GM23338 (cell line): ENCODE measurements around the gene MAPK7. TPM values are rescaled to one million over a fixed set of nuclear protein-coding genes. Genes with fewer than 3 reads are reported as not detected.

Experiments used
- ATAC-seq: fragments of 200-7000 bp; cut with Tn5 transposase; 3 replicates; pipeline ENCODE4 v1.9.1; 2020
- DNase-seq: peaks from one replicate; pipeline ENCODE4 v3.0.0-alpha.2; 2015; ENCODE audit warnings: low spot score
- H2AFZ ChIP-seq: fragments of 200-600 bp; sonication (generic); 2 replicates; pipeline ENCODE4 v1.8.0; 2016; ENCODE audit warnings: antibody characterized with exemption, mild to moderate bottlenecking, moderate library complexity
- H3F3A ChIP-seq: fragments of 200-600 bp; sonication (generic); replicated peaks from 2 replicates; pipeline ENCODE4 v1.8.0; 2017; ENCODE audit warnings: antibody characterized with exemption, mixed run types, low read depth
- H3K27ac ChIP-seq: fragments of 200-600 bp; sonication (generic); 2 replicates; pipeline ENCODE4 v1.6.1; 2016; ENCODE audit warnings: low read depth
- H3K27me3 ChIP-seq: fragments of 200-600 bp; sonication (generic); 2 replicates; pipeline ENCODE4 v1.8.0; 2016; ENCODE audit warnings: mild to moderate bottlenecking, mixed run types, moderate library complexity; ENCODE audit not compliant: insufficient read depth
- H3K36me3 ChIP-seq: fragments of 200-600 bp; sonication (generic); 2 replicates; pipeline ENCODE4 v1.8.0; 2016; ENCODE audit warnings: mild to moderate bottlenecking; ENCODE audit not compliant: insufficient read depth
- H3K4me1 ChIP-seq: fragments of 200-600 bp; sonication (generic); 2 replicates; pipeline ENCODE4 v1.8.0; 2016; ENCODE audit warnings: mild to moderate bottlenecking, moderate library complexity; ENCODE audit not compliant: insufficient read depth
- H3K4me2 ChIP-seq: fragments of 200-600 bp; sonication (generic); 2 replicates; pipeline ENCODE4 v1.7.1; 2017; ENCODE audit warnings: mixed run types
- H3K4me3 ChIP-seq: fragments of 200-600 bp; sonication (generic); 2 replicates; pipeline ENCODE4 v1.6.1; 2016; ENCODE audit warnings: mixed run types
- H3K79me2 ChIP-seq: fragments of 200-600 bp; sonication (generic); replicated peaks from 2 replicates; pipeline ENCODE4 v1.8.0; 2017; ENCODE audit warnings: mild to moderate bottlenecking; ENCODE audit not compliant: insufficient read depth
- H3K9me2 ChIP-seq: fragments of 200-600 bp; sonication (generic); 2 replicates; pipeline ENCODE4 v1.8.0; 2017; ENCODE audit not compliant: insufficient read depth
- H4K20me1 ChIP-seq: fragments of 200-600 bp; sonication (generic); replicated peaks from 2 replicates; pipeline ENCODE4 v1.8.0; 2017; ENCODE audit warnings: mild to moderate bottlenecking; ENCODE audit not compliant: insufficient read depth
- H3K27ac Mint-ChIP-seq: 2 replicates; pipeline ENCODE4 v1.8.0; 2020; ENCODE audit warnings: inconsistent platforms, mild to moderate bottlenecking, moderate library complexity, mixed read lengths
- H3K27me3 Mint-ChIP-seq: 3 replicates; pipeline ENCODE4 v1.8.0; 2022; ENCODE audit warnings: low read depth, mild to moderate bottlenecking, moderate library complexity, mixed read lengths, inconsistent platforms; ENCODE audit not compliant: insufficient read depth, poor library complexity
- H3K36me3 Mint-ChIP-seq: 3 replicates; pipeline ENCODE4 v1.8.0; 2021; ENCODE audit warnings: low read depth, mild to moderate bottlenecking, inconsistent platforms, moderate library complexity, mixed read lengths
- H3K4me1 Mint-ChIP-seq: 3 replicates; pipeline ENCODE4 v1.8.0; 2020; ENCODE audit warnings: mild to moderate bottlenecking, inconsistent platforms, mixed read lengths
- H3K4me3 Mint-ChIP-seq: 3 replicates; pipeline ENCODE4 v1.8.0; 2021; ENCODE audit warnings: moderate library complexity, mild to moderate bottlenecking, inconsistent platforms, mixed read lengths
- H3K9me3 Mint-ChIP-seq: 3 replicates; pipeline ENCODE4 v1.8.0; 2020; ENCODE audit warnings: moderate library complexity, mild to moderate bottlenecking, inconsistent platforms, mixed read lengths
- CREB1 ChIP-seq: fragments of 250-450 bp; sonication (Bioruptor Pico); IDR thresholded peaks from 2 replicates; pipeline ENCODE4 v1.5.0; 2020; ENCODE audit warnings: low read depth, mild to moderate bottlenecking, moderate library complexity
- CTCF ChIP-seq, 2 experiments: fragments of 200-600 bp in 1 of 2; sonication (generic) in 1 of 2; conservative IDR thresholded peaks; 2 replicates each; pipeline versions ENCODE4 v1.5.1 to v1.6.1; 2016 to 2017; ENCODE audit warnings: antibody characterized with exemption in 2 of 2, low read depth in 2 of 2, mild to moderate bottlenecking in 2 of 2, moderate library complexity in 1 of 2
- ETS1 ChIP-seq: IDR thresholded peaks from 2 replicates; pipeline ENCODE4 v1.6.1; 2016; ENCODE audit warnings: antibody characterized with exemption
- EZH2 ChIP-seq: fragments of 200-600 bp; sonication (generic); IDR thresholded peaks from one replicate; pipeline ENCODE4 v1.8.0; 2017; ENCODE audit warnings: antibody characterized with exemption, mild to moderate bottlenecking, low read depth; ENCODE audit not compliant: unreplicated experiment
- EZH2phosphoT487 ChIP-seq: fragments of 200-600 bp; sonication (generic); IDR thresholded peaks from one replicate; pipeline ENCODE4 v1.8.1; 2018; ENCODE audit warnings: antibody characterized with exemption; ENCODE audit not compliant: unreplicated experiment
- JUNB ChIP-seq: IDR thresholded peaks from one replicate; pipeline ENCODE4 v1.6.1; 2016; ENCODE audit warnings: antibody characterized with exemption; ENCODE audit not compliant: unreplicated experiment
- NANOG ChIP-seq: IDR thresholded peaks from 2 replicates; pipeline ENCODE4 v1.6.1; 2016; ENCODE audit warnings: antibody characterized with exemption, borderline replicate concordance
- POLR2AphosphoS5 ChIP-seq: IDR thresholded peaks from 2 replicates; pipeline ENCODE4 v1.6.1; 2016; ENCODE audit warnings: antibody characterized with exemption, low read depth
- REST ChIP-seq: IDR thresholded peaks from one replicate; pipeline ENCODE4 v1.6.1; 2018; ENCODE audit warnings: antibody characterized with exemption; ENCODE audit not compliant: unreplicated experiment
- STAT1 ChIP-seq: IDR thresholded peaks from one replicate; pipeline ENCODE4 v1.6.1; 2016; ENCODE audit warnings: antibody characterized with exemption; ENCODE audit not compliant: unreplicated experiment
- ZNF114 ChIP-seq: fragments of 250-450 bp; sonication (Bioruptor Pico); IDR thresholded peaks from 2 replicates; pipeline ENCODE4 v1.5.0; 2020; ENCODE audit warnings: mild to moderate bottlenecking, moderate library complexity
- ZNF331 ChIP-seq: fragments of 250-450 bp; sonication (Bioruptor Pico); IDR thresholded peaks from 2 replicates; pipeline ENCODE4 v1.5.0; 2020; ENCODE audit warnings: low read depth, mild to moderate bottlenecking, moderate library complexity
- ZNF462 ChIP-seq: fragments of 250-450 bp; sonication (Bioruptor Pico); IDR thresholded peaks from 2 replicates; pipeline ENCODE4 v1.5.0; 2020; ENCODE audit warnings: mild to moderate bottlenecking, moderate library complexity
- polyA plus RNA-seq: library from polyadenylated mRNA; unstranded; fragments of >200 nt; fragmentation: Nextera tagmentation; extraction: Ambion mirVana; gene quantifications from 2 replicates; pipeline ENCODE4 v1.2.1, GENCODE V29; 2016
- total RNA-seq: library from RNA; depleted of rRNA; stranded (reverse); fragments of >200 nt; shearing (Covaris generic); gene quantifications from 2 replicates; pipeline ENCODE4 v1.2.3, GENCODE V29; 2014

The MAPK7 gene
- total and polyA plus RNA-seq, 2 experiments from 2014 or later: 15.5 to 53.1 TPM

- H3K9me3 Mint-ChIP-seq: no peaks in the 10 kb centered on the region
- Histone ChIP-seq H3K4me3 (no peak overlapping the region), H3K79me2 (no peaks in the 10 kb centered on the region), H3K36me3 (no peaks in the 10 kb centered on the region), H4K20me1 (no peaks in the 10 kb centered on the region; the same call in 1 of the 2 replicates), H3K27me3 (no peaks in the 10 kb centered on the region), H3F3A (no peaks in the 10 kb centered on the region), H3K27ac (no peak overlapping the region), H2AFZ (no peak overlapping the region), H3K4me2 (no peak overlapping the region), H3K4me1 (peaks cover 11% of the 10 kb centered on the region), H3K9me2 (no peaks in the 10 kb centered on the region)
- peaks cover 4% of the 10 kb centered on the region for H3K27me3 Mint-ChIP-seq
- no peak for TF ChIP-seq REST
- no peak for TF ChIP-seq CREB1 (CRISPR knock-in tag)
- no peak for TF ChIP-seq EZH2
- TF ChIP-seq EZH2phosphoT487: no peak
- no peak for TF ChIP-seq JUNB
- no peak for TF ChIP-seq ZNF114 (CRISPR knock-in tag)
- TF ChIP-seq CTCF (conservative IDR thresholded peaks at IDR 0.05; ENCODE audit: low read depth in 2 of 2): no peak
- no peak for TF ChIP-seq ZNF331 (CRISPR knock-in tag)
- TF ChIP-seq ETS1: no peak
- TF ChIP-seq ZNF462: no peak
- TF ChIP-seq POLR2AphosphoS5: no peak
- no peak for TF ChIP-seq NANOG
- no peak for TF ChIP-seq STAT1
- H3K4me3 Mint-ChIP-seq: no peak overlapping the region
- DNase-seq: no peak
- H3K27ac Mint-ChIP-seq: no peak overlapping the region
- peaks cover 7% of the 10 kb centered on the region; the same call in 2 of the 3 replicates for H3K36me3 Mint-ChIP-seq
- H3K4me1 Mint-ChIP-seq: peaks cover 14% of the 10 kb centered on the region
- ATAC-seq: no peak
Observed at GRCh38 chr17:19359856-19360255, 18.4 kb upstream of the MAPK7 start.
